Vagina (tissue), 2 donors: ENCODE measurements around the gene CDKN2B.

Source experiments
- POLR2A ChIP-seq, 2 donors: fragments of 450-650 bp; IDR thresholded peaks; one replicate each; pipeline ENCODE4 v1.6.1; 2017; ENCODE audit warnings: antibody characterized with exemption in 2 of 2, mild to moderate bottlenecking in 2 of 2, moderate library complexity in 2 of 2
- TF ChIP-seq, protein P1 (sequence below), 3 experiments: fragments of 450-650 bp in 2 of 3; fragments of 200-600 bp in 1 of 3; sonication (generic) in 1 of 3; IDR thresholded peaks; one replicate each; pipeline ENCODE4 v1.5.1; 2017 to 2019; ENCODE audit warnings: antibody characterized with exemption in 3 of 3, mild to moderate bottlenecking in 2 of 3, moderate library complexity in 2 of 3

DNA sequence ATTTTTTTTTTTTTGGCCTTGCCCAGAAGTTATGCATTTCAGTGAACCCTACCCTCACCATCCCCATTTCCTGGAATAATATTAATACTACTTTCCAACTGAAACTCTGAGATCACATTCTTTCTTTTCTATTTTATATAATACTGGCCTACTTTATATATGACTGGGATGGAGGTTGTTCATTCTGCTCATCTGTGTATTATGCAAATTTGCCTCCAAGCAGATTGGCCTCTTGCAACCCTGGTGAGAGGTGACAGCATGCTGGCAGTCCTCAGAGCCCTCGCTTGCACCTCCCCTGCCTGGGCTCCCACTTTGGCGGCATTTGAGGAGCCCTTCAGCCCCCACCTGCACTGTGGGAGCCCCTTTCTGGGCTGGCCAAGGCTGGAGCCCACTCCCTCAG, 50.3 kb downstream of the CDKN2B start:
- no peak for TF ChIP-seq POLR2A (IDR thresholded peaks at IDR 0.05)
- TF ChIP-seq, protein P1, sequence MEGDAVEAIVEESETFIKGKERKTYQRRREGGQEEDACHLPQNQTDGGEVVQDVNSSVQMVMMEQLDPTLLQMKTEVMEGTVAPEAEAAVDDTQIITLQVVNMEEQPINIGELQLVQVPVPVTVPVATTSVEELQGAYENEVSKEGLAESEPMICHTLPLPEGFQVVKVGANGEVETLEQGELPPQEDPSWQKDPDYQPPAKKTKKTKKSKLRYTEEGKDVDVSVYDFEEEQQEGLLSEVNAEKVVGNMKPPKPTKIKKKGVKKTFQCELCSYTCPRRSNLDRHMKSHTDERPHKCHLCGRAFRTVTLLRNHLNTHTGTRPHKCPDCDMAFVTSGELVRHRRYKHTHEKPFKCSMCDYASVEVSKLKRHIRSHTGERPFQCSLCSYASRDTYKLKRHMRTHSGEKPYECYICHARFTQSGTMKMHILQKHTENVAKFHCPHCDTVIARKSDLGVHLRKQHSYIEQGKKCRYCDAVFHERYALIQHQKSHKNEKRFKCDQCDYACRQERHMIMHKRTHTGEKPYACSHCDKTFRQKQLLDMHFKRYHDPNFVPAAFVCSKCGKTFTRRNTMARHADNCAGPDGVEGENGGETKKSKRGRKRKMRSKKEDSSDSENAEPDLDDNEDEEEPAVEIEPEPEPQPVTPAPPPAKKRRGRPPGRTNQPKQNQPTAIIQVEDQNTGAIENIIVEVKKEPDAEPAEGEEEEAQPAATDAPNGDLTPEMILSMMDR (IDR thresholded peaks at IDR 0.05), result no peak
